GM23338 (cell line): ENCODE measurements around the gene NSF.
"Not testable (repeated sequence)": the region's sequence is repeated elsewhere in the genome, so short reads cannot be mapped to it uniquely, and the experiment has no call there.

ENCODE experiments used
- CREB1 ChIP-seq: fragments of 250-450 bp; sonication (Bioruptor Pico); IDR thresholded peaks from 2 replicates; pipeline ENCODE4 v1.5.0; 2020; ENCODE audit warnings: low read depth, mild to moderate bottlenecking, moderate library complexity
- CTCF ChIP-seq, 2 experiments: fragments of 200-600 bp in 1 of 2; sonication (generic) in 1 of 2; conservative IDR thresholded peaks; 2 replicates each; pipeline versions ENCODE4 v1.5.1 to v1.6.1; 2016 to 2017; ENCODE audit warnings: antibody characterized with exemption in 2 of 2, low read depth in 2 of 2, mild to moderate bottlenecking in 2 of 2, moderate library complexity in 1 of 2
- EZH2 ChIP-seq: fragments of 200-600 bp; sonication (generic); IDR thresholded peaks from one replicate; pipeline ENCODE4 v1.8.0; 2017; ENCODE audit warnings: antibody characterized with exemption, mild to moderate bottlenecking, low read depth; ENCODE audit not compliant: unreplicated experiment
- EZH2phosphoT487 ChIP-seq: fragments of 200-600 bp; sonication (generic); IDR thresholded peaks from one replicate; pipeline ENCODE4 v1.8.1; 2018; ENCODE audit warnings: antibody characterized with exemption; ENCODE audit not compliant: unreplicated experiment
- JUNB ChIP-seq: IDR thresholded peaks from one replicate; pipeline ENCODE4 v1.6.1; 2016; ENCODE audit warnings: antibody characterized with exemption; ENCODE audit not compliant: unreplicated experiment
- POLR2AphosphoS5 ChIP-seq: IDR thresholded peaks from 2 replicates; pipeline ENCODE4 v1.6.1; 2016; ENCODE audit warnings: antibody characterized with exemption, low read depth
- REST ChIP-seq: IDR thresholded peaks from one replicate; pipeline ENCODE4 v1.6.1; 2018; ENCODE audit warnings: antibody characterized with exemption; ENCODE audit not compliant: unreplicated experiment
- ZNF331 ChIP-seq: fragments of 250-450 bp; sonication (Bioruptor Pico); IDR thresholded peaks from 2 replicates; pipeline ENCODE4 v1.5.0; 2020; ENCODE audit warnings: low read depth, mild to moderate bottlenecking, moderate library complexity
- TF ChIP-seq, protein P1 (sequence below): IDR thresholded peaks from 2 replicates; pipeline ENCODE4 v1.6.1; 2016; ENCODE audit warnings: antibody characterized with exemption

GRCh38 chr17:46692196-46692595 lies 101.7 kb downstream of the NSF start:
- not testable (repeated sequence) for TF ChIP-seq CTCF (conservative IDR thresholded peaks at IDR 0.05; ENCODE audit: low read depth in 2 of 2); EZH2; REST; POLR2AphosphoS5; EZH2phosphoT487; ZNF331; JUNB; CREB1 (CRISPR knock-in tag)
- TF ChIP-seq, protein P1, sequence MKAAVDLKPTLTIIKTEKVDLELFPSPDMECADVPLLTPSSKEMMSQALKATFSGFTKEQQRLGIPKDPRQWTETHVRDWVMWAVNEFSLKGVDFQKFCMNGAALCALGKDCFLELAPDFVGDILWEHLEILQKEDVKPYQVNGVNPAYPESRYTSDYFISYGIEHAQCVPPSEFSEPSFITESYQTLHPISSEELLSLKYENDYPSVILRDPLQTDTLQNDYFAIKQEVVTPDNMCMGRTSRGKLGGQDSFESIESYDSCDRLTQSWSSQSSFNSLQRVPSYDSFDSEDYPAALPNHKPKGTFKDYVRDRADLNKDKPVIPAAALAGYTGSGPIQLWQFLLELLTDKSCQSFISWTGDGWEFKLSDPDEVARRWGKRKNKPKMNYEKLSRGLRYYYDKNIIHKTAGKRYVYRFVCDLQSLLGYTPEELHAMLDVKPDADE, result not testable (repeated sequence)
